GM13976 (cell line): Measurements from ENCODE around the gene SCUBE1.

ENCODE experiments used
- DNase-seq: peaks from one replicate; pipeline ENCODE4 v3.0.0; 2012; ENCODE audit warnings: low spot score
- CTCF ChIP-seq: IDR thresholded peaks from 2 replicates; pipeline ENCODE4 v1.5.1; 2012; ENCODE audit warnings: borderline replicate concordance, mild to moderate bottlenecking; ENCODE audit not compliant: insufficient read depth; ENCODE audit errors: extremely low read depth, missing control alignments, control extremely low read depth
- in situ Hi-C: fragments of 300-500 bp; cut with MboI; formaldehyde crosslinking; loops from one replicate; pipeline ENCODE4 v1.12.0; 2022; ENCODE audit warnings: low sequenced_read_pairs, mixed read lengths, inconsistent platforms; ENCODE audit not compliant: unreplicated experiment

Gene SCUBE1

GRCh38 chr22:43170131-43170480 is 173.1 kb downstream of the SCUBE1 start:
- in situ Hi-C loops, result no loop called here
- DNase-seq, result no peak
- no peak for TF ChIP-seq CTCF

- DNase-seq, result no peak
- in situ Hi-C loops, result no loop called here
- TF ChIP-seq CTCF, result no peak
Measured at GRCh38 chr22:43169310-43170130, 173.7 kb downstream of the SCUBE1 start.

GRCh38 chr22:43168471-43169309 is 174.5 kb downstream of the SCUBE1 start:
- DNase-seq, result no peak
- in situ Hi-C loops, result no loop called here
- TF ChIP-seq CTCF, result no peak

GRCh38 chr22:43167001-43167589 is 176.1 kb downstream of the SCUBE1 start:
- in situ Hi-C loops, result no loop called here
- no peak for TF ChIP-seq CTCF
- no peak for DNase-seq

GRCh38 chr22:43166132-43166930 is 176.8 kb downstream of the SCUBE1 start:
- no peak for TF ChIP-seq CTCF
- DNase-seq, result no peak
- in situ Hi-C loops, result no loop called here

- TF ChIP-seq CTCF, result no peak
- DNase-seq, result no peak
- in situ Hi-C loops, result no loop called here
Measured at GRCh38 chr22:43164636-43165035, 178.5 kb downstream of the SCUBE1 start.
